GM11168 (cell line): ENCODE measurements around the gene ANKRD6.

Experiments used
- in situ Hi-C: fragments of 300-500 bp; cut with MboI; formaldehyde crosslinking; loops from one replicate; pipeline ENCODE4 v1.12.0; 2022; ENCODE audit warnings: low sequenced_read_pairs; ENCODE audit not compliant: unreplicated experiment

The ANKRD6 gene

GRCh38 chr6:89585154-89585553 is 152.2 kb downstream of the ANKRD6 start:
- in situ Hi-C loops, result no loop called here

DNA sequence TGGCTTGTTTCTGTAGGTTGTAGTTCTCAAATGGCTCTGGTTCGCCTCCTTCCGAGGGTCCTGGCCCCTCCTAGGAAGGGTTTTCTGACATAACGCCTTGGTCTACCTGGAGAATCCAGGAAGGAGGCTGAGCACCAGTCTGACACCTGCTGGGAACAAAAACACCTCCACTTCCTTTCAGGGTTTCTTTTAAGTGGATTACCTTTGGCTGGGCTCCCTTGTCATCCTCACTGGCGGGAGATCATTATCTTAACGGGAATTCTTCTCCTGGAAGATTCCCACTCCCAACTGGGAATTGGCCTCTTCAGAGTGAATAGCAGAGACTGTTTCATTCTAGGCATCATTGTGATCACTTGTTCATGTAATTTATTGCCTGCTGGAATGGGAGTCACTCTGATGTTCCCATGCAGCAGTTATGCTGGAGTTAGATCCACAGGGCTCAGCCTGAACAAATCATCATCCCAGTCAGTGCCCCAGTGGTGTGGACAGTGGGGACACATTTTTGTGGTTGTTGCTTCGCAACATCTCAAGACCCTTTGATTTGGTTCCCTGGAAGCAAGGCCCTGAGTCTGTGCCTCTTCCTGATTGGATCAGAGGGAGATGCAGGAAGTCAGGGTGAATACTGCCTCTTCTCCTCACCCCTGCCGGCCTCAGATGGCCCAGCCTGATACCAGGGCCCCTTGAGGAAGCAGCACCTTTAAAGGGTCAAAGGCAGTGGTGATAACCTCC is 156.5 kb downstream of the ANKRD6 start:
- in situ Hi-C loops, result no loop called here

DNA sequence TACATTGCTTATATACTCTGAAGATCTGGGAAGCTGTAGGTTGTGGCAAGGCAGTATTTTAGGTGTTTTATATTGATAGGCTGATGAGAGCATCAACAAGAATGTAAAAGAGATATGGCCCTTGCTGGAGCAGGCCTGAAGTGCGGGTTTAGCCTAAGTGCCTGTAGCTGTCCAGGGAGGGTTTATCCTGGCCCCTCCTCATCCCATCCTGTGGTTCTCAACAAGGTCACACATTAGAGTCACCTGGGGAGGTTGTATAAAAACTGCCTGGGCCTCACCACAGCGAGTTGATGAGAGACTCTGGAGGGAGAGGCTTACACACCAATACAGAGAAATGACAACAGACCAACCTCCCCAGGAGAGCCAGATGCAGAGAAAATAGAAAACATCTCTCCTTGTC is 157.2 kb downstream of the ANKRD6 start:
- in situ Hi-C loops, result no loop called here

- in situ Hi-C loops, result no loop called here
Observed at GRCh38 chr6:89591745-89592144, 158.8 kb downstream of the ANKRD6 start.

DNA sequence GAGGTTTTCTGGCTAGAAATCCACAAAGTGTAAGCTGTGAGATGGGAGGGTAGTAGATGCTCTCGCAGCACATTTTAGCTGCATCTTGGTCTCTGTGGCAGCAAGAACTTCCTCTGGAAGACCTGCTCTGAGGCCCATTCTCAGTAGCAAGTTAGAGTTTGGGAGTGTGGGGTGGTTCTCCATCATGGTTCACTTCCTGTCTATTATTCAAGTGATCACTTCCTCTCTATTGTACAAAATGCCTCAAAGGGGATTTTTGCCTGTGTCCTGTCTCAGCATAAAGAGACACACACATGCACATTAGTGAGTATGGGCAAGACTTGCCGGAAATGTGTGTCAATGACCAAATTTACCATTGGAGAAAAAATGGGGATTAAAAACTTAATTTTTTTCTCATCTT is 163.1 kb downstream of the ANKRD6 start:
- in situ Hi-C loops, result no loop called here

- in situ Hi-C loops, result no loop called here
Observed at GRCh38 chr6:89596484-89596883, 163.5 kb downstream of the ANKRD6 start.

- in situ Hi-C loops, result no loop called here
Observed at GRCh38 chr6:89597372-89597771, 164.4 kb downstream of the ANKRD6 start.

- in situ Hi-C loops, result no loop called here
Observed at GRCh38 chr6:89597988-89598387, 165.0 kb downstream of the ANKRD6 start.

- in situ Hi-C loops, result no loop called here
Observed at GRCh38 chr6:89599727-89600126, 166.8 kb downstream of the ANKRD6 start.

DNA sequence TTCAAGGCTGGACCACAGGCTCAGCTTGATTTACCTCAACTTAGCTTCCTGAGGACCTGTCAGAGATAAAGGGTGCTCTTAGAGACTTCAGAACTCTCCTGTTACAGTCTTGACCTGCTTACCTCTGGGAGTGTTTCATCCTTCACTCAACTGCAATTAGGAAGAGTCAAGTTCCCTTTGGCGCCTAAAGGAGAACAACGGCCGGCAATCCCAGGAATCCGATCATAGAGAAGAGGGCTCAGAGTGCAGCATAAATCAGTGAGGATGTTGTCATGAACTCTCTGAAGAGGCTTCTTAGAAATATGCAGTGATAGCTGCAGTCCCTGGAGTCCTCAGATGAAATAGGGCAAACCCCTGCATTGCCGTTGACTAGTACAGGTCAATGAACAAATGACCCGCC is 169.2 kb downstream of the ANKRD6 start:
- in situ Hi-C loops, result no loop called here

DNA sequence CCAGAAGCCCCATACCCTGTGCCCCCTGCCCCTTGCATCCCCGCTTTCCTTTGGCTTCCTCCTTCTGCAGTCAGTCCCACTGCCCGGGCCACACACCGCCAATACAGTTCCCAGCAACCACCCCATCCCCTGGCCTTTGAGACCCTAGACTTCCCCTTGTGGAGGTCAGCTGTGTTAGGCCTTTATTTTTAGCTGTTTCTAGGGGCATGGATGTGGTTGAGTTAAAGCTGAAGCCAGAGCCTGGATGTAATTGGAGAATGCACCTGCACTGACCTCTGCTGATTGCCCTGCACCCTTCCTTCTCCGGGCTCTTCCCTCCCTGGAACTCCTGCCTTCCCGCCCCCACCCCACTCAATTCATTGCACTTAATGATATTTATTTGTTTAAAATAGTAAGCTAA is 171.7 kb downstream of the ANKRD6 start:
- in situ Hi-C loops, result loop anchor here (5.0 kb wide), 1 partner anchor 167 kb away; no protein-coding TSS in a partner anchor

GRCh38 chr6:89605861-89606260 is 172.9 kb downstream of the ANKRD6 start:
- in situ Hi-C loops, result loop anchor here (5.0 kb wide), 1 partner anchor 169 kb away; no protein-coding TSS in a partner anchor

DNA sequence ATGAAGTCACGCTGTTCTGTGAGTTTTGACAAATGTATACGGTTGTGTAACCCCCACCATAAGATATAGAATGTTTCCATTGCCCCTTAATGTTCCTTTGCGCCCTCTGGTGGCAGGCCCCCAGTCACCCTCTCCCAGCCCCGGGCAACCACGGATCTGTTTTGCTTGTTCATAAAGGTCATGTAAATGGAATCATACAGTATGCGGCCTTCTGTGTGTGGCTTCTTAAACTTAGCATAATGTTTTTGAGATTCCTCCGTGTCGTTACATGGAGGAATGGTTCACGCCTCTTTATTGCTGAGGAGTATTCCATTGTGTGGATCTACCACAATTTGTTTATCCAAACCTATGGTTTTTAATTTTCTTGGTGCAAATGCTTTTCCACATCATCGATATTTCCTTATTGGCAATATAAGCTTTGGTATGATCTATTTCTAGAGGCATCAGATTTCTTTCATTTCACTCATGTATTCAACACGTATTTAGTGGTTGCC is 177.2 kb downstream of the ANKRD6 start:
- in situ Hi-C loops, result loop anchor here (5.0 kb wide), 1 partner anchor 243 kb away; no protein-coding TSS in a partner anchor

- in situ Hi-C loops, result loop anchor here (5.0 kb wide), 1 partner anchor 244 kb away; no protein-coding TSS in a partner anchor
Observed at GRCh38 chr6:89611666-89612065, 178.7 kb downstream of the ANKRD6 start.

DNA sequence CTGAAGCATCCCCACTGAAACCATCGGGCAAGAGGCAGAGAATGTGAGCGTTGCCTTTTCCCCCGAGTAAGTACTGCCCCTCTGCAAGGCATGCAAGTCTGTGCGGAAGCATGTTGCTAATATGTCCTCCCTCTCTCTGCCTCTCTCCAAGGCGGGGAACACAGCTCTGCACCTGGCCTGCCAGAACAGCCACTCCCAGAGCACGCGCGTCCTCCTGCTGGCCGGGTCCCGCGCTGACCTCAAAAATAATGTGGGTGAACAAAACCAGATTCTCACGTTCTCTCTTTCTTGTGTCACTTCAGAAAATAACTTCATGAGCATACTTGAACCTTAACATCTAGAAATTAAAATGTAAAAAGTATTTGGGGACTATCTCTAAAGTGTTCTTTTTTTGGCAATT is 179.2 kb downstream of the ANKRD6 start:
- in situ Hi-C loops, result loop anchor here (5.0 kb wide), 1 partner anchor 245 kb away; no protein-coding TSS in a partner anchor

- in situ Hi-C loops, result loop anchor here (5.0 kb wide), 1 partner anchor 246 kb away; no protein-coding TSS in a partner anchor
Observed at GRCh38 chr6:89613790-89614189, 180.8 kb downstream of the ANKRD6 start.

GRCh38 chr6:89615882-89616281 is 182.9 kb downstream of the ANKRD6 start:
- in situ Hi-C loops, result no loop called here

- in situ Hi-C loops, result no loop called here
Observed at GRCh38 chr6:89616531-89616930, 183.6 kb downstream of the ANKRD6 start.

GRCh38 chr6:89618026-89618425 is 185.1 kb downstream of the ANKRD6 start:
- in situ Hi-C loops, result no loop called here

- in situ Hi-C loops, result no loop called here
Observed at GRCh38 chr6:89619567-89619966, 186.6 kb downstream of the ANKRD6 start.

DNA sequence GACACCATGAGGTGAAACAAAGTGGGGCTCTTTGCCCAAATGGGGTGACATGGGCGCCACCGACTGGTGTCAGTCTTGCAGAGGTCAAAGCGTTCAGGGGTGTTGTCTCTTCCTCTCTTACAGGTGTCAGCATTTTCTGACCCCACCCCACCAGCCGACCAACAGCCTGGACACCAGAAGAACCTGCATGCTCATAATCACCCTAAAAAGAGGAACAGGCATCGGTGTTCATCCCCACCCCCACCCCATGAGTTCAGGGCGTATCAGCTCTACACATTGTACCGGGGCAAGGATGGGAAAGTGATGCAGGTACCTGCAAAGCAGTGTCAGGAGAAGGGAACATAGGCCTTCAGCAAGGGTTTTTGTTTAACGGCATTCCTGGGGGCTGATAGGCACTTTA is 190.8 kb downstream of the ANKRD6 start:
- in situ Hi-C loops, result no loop called here

DNA sequence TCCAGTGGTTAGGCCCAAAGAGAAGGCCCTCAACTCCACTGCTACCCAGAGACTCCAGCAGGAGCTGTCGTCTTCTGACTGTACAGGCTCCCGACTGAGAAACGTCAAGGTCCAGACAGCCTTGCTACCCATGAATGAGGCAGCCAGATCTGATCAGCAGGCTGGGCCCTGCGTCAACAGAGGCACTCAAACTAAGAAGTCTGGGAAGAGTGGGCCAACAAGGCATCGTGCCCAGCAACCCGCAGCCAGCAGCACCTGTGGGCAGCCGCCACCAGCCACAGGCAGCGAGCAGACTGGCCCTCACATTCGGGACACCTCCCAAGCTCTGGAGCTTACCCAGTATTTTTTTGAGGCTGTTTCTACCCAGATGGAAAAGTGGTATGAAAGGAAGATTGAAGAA is 197.5 kb downstream of the ANKRD6 start:
- in situ Hi-C loops, result no loop called here
